Daoy (cell line): ENCODE data around the gene PDGFB. TPM values are rescaled to one million over a fixed set of nuclear protein-coding genes. Genes with fewer than 3 reads are reported as not detected.
"Not testable (repeated sequence)": the region's sequence is repeated elsewhere in the genome, so short reads cannot be mapped to it uniquely, and the experiment has no call there.

Source experiments
- DNase-seq: peaks from one replicate; pipeline ENCODE4 v3.0.0-alpha.2; 2015; ENCODE audit warnings: low read depth
- total RNA-seq: library from RNA; depleted of rRNA; stranded (reverse); fragments of >200 nt; shearing (Covaris generic); gene quantifications from 2 replicates; pipeline ENCODE4 v1.2.3, GENCODE V29; 2014

Gene PDGFB
- total RNA-seq, 1 experiment from 2014 or later, result 0.11 TPM

- DNase-seq, result no peak
Measured at GRCh38 chr22:39227542-39228272, 17.1 kb downstream of the PDGFB start.

- no peak for DNase-seq
Measured at GRCh38 chr22:39226353-39226752, 18.4 kb downstream of the PDGFB start.

- DNase-seq, result no peak
Measured at GRCh38 chr22:39225591-39225990, 19.2 kb downstream of the PDGFB start.

- DNase-seq, result no peak
Measured at GRCh38 chr22:39224550-39224949, 20.2 kb downstream of the PDGFB start.

- no peak for DNase-seq
Measured at GRCh38 chr22:39223091-39223710, 21.6 kb downstream of the PDGFB start.

GRCh38 chr22:39221999-39222686, 22.6 kb downstream of the PDGFB start:
- no peak for DNase-seq

GRCh38 chr22:39220890-39221850, 23.6 kb downstream of the PDGFB start:
- no peak for DNase-seq

GRCh38 chr22:39220450-39220849, 24.3 kb downstream of the PDGFB start:
- no peak for DNase-seq

- DNase-seq, result peak; percentile 1
Measured at GRCh38 chr22:39219071-39220039, 25.4 kb downstream of the PDGFB start.

- DNase-seq, result not testable (repeated sequence)
Measured at GRCh38 chr22:39218432-39218831, 26.4 kb downstream of the PDGFB start.

- DNase-seq, result no peak
Measured at GRCh38 chr22:39216143-39216490, 28.7 kb downstream of the PDGFB start.

- DNase-seq, result no peak
Measured at GRCh38 chr22:39215426-39216142, 29.2 kb downstream of the PDGFB start.

GRCh38 chr22:39215070-39215396, 29.7 kb downstream of the PDGFB start:
- DNase-seq, result no peak

GRCh38 chr22:39214383-39215069, 30.3 kb downstream of the PDGFB start:
- DNase-seq, result peak; percentile 55

GRCh38 chr22:39214006-39214382, 30.8 kb downstream of the PDGFB start:
- no peak for DNase-seq

GRCh38 chr22:39212721-39213376, 31.9 kb downstream of the PDGFB start:
- DNase-seq, result peak; percentile 57

- DNase-seq, result no peak
Measured at GRCh38 chr22:39209756-39210155, 35.0 kb downstream of the PDGFB start.

GRCh38 chr22:39208013-39208680, 36.6 kb downstream of the PDGFB start:
- DNase-seq, result no peak
